HG03575 (cell line): ENCODE data around the gene ZNF503.

Source experiments
- ATAC-seq: cut with Tn5 transposase; IDR thresholded peaks from one replicate; pipeline ENCODE4 v1.9.1; 2021; ENCODE audit not compliant: unreplicated experiment, insufficient number of reproducible peaks, low FRiP score; ENCODE audit errors: extremely low read depth

ZNF503 gene

DNA sequence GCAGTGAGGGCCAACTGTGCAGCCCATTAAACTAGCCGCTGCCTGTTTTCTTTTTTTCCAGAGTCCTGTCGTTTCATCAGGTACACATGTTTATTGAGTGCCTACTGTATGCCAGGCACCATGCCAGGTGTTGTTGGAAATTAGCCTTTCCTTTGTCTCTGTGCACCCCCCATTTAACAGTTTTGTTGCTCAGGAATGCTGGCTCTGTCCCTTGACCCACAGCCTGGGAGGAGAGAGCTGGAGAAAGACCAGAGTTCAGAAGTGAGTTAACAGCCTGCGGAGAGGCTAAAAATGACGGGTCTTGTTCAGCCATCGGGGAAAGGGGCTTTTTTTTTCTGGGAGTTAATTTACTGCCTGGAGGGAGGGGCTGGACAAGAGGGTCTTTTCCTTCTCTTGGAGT lies 31.2 kb upstream of the ZNF503 start:
- ATAC-seq = no peak

DNA sequence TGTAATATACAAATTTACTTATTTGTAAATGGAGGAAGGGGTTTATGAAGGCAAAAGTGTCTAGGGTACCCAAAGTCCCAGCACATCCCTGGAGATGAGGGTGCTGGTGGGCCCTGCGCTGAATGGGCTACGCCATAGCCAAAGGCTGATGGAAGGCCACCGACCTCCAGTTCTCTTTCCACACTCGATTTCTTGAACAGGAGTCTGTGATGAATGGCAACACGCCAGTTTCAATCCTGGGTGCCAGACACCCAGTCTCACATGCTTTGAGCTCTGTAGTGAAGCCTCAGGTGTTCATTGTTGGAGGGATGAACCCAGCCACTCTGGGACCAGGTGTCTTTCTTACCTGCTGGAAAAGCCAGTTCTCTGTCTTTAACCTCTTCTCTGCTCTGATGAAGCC lies 30.6 kb upstream of the ZNF503 start:
- ATAC-seq = no peak

DNA sequence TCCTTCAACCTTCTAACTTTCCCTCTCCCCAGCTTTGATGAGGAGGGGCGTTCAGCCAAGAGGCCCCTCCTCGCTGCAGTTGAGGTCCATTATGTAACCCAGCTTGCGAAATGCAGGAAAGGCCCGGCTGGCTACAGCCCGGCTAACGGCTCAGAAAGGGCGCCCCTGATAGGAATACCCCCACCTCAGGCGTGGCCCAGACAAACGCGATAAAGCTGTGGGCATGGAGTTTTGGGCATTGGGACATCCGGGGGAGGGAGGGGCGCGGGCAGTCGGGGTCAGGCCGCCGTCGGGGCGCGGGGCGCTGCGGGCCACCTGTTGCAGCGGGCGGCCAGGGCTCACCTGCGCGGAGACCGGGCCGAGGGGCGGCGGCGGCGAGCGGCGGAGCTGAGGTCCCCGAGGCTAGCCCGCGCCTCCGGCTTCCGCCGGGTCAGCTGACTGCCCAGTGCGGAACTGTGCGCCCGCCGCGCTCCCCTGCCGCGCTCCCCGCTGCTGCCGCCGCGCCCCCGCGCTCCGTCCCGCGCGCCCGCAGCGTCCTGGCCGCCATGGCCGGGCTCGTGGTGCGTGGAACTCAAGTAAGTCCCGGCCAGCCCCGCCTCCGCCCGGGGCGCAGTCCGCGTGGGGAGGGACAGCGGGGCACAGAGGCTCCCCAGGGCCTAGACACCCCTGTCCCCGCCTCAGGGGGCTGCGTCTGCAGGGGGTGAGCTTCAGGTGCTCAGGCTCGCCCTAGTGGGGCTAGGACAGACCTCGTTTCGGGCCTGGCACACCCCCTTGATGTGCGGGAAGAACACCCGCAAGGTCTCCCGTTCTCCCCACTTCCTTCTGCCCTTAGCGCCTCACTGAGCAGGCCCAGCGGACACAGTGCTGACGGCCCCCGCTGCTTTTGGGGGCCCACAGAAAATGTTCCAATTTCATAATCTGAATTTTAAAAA lies 29.9 kb upstream of the ZNF503 start, which contains the start of gene LRMDA:
TSS of gene LRMDA (plus strand) at position 445 of the 932 bp plus-strand sequence.
- no peak for ATAC-seq

DNA sequence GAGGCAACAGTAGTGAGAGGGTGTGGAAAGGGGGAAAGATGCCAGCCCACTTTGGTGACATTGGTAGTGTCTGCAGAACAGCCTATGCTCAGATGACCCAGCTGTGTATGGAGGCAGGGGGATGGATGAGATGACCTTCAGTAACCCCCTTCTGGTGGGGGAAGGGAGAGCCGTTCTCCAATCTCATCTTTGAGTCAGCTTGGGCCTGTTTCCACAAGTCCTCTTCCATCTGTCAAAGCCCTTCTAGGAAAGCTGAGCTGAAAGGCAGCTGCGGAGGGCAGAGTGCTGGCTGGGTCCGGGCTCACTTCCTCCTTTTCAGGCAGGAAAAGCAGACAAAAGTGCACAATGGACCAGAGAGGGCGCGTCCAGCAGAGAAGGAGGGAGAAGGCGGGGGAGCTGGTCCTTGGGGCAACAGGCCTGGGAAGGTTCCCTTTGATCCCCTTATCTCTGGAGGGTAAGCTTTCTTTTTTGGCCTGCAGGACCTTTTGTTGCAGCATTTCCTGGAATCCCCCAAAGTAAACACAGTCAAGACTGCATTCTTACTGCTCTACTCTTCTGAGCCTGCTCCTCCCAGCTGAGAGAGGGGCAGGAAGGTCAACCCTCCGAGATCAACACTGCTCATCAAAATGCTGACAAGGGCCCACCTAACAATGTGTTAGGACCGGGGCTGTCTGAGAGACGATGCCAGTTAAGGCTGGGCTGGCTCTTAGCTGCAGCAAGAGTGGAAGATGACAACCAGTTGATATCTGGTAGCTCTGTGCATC lies 28.6 kb upstream of the ZNF503 start:
- ATAC-seq = no peak

DNA sequence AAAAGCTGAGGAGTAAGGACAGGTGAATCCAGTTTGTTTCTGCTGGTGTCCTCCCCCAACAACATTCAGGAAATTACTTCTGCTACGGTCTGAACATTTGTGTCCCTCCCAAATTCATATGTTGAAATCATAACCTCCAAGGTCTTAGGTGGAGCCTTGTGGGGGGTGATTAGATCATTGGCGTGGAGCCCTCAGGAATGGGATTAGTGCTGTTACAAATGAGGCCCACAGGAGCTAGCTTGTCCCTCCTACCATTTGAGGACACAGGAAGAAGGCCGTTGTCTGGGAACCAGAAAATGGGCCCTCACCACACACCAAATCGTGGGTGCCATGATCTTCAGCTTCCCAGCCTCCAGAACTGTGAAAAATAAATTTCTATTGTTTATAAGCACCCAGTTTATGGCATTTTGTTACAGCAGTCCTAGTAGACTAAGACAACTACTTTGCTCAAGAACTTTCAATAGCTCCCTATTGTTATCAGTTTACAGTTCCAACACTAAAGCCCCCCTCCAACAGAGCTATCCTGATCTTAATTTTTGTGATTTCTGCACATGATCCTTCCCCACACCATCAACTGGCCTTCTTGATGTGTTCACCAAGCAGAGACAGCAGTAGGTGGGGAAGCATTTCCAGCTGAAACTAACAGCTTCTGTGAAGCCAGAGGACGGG lies 27.7 kb upstream of the ZNF503 start:
- no peak for ATAC-seq

DNA sequence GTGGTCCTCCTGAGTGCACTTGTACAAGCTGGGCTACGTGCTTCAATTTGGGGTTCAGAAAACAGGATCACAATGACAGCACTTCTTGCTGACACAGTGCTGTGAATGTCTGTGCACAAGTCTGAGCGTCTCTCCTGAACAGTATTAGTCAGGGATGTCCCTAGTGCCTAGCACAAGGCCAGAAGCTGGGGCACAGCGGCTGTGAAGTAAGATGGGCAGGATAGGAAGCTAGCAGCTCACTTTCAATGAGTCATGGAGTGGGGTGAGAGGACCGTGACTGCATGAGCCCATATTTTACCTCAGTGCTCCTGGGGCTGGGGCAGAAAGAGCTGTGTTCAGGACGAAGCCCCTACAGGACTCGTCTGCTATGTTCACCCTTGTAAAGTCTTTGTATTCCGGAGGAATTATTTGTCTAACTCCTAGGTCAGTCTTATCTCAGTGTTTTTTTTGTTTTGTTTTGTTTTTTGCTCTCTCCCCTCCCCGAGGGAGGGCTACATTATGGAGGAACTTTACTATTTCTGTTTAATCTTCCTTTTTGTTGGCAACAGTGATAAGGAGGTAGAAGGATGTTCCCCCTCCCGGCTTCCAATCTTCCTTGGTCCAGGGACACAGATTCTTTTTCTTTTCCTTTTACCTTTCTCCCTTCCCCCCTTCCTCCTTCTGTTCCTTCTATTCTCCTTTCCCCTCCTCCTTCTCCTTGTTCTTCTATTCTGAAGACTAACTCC lies 27.0 kb upstream of the ZNF503 start:
- ATAC-seq = no peak

DNA sequence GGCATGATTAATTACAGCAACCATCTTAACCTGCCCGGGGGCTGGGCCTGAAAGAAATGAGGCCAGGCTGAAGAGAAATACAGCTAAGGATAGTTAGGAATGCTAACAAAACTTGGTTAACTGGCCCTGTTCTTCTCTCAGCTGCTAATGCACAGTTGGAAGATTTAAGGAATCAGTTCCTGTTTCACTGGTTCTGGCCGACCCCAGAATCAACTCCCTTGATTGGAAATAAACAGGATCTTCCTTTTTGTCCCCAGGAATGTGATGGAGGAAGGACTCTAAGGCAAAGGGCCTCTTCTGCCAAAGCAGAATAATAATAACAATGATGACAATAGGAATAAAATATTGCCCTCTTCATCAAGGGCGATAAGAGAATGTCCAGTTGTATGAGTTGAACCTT lies 26.4 kb upstream of the ZNF503 start:
- ATAC-seq = no peak

DNA sequence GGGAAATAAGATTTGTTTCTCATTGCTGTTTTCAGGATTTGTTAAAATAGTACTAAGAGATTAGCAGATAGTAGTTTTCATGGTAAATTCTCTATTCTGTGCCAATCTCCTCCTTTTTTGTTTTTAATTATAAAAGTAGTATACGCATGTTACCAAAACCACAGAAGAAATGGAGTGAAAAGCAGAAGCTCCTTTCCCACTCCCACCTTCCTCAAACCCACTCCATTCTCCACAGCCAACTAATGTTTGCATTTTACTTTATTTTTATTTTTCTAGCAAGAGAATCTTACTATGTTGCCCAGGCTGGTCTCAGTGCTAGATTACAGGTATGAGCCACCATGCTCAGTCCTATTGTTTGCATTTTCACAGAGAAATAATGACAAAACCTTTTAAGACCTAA lies 25.3 kb upstream of the ZNF503 start:
- no peak for ATAC-seq

DNA sequence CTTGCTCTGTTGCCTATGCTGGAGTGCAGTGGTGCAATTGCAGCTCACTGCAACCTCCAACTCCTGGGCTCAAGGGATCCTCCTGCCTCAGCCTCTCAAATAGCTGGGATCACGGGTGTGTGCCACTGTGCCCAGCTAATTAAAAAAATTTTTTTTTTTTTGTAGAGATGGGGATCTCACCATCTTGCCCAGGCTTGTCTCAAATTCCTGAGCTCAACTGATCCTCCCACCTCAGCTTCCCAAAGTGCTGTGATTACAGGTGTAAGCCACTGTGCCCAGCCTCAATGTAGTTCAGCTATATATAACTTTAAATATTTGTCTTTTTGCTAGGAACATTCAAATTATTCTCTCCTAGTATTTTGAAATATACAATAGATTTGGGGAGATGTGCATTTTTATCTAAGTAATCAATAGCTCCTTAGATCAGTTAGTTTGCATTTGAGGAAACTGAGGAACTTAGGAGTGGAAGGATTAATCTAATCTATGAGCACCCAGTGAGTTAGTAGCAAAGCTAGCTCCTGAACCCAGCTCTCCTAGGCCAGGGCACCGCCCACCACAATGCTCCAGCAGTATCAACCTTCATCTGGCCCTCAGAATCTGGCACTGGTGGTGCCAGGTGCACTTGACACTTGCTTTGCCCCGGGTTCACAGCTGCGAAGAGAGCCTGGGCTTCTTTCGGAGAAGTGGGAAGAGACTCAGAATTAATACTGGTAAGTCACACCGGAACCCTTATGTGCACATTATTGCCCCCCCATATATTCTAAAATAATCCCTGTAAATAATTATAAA lies 23.9 kb upstream of the ZNF503 start:
- ATAC-seq = no peak

DNA sequence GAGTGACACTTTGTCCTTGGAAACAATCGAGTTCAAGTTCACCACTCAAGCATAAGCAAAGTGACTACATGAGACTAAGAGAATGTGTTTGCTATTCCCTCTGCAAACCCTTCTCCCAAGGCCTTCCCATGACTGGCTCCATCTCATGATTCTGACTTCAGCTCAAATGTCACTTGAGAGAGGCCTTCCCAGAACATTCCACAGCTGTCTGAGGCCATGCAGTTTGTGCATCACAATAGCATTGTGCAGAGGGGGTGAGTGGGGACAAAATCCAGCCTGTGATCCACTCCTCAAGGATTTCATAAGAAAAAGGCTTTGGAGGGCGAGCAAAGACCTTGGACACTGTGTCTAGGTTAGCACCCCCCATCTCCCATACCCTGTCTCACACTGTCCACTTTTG lies 23.0 kb upstream of the ZNF503 start:
- ATAC-seq = no peak

DNA sequence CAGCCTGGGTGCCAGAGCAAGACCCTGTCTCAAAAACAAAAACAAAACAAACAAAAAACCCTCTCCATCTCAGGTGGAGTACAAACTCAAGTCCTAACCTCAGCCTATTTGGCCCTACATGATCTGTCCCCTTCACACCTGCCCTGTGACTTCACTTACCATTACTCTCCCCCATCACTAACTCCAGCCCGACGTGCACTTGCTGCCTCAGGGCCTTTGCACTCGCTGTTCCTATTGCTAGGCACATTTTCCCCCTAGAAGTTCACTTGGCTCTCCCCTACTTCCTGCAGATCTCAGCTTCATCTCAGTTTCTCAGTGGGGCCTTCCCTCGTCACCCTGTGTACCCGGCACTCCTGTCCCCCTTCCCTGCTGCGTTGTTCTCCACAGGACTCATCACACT lies 21.3 kb upstream of the ZNF503 start:
- no peak for ATAC-seq

DNA sequence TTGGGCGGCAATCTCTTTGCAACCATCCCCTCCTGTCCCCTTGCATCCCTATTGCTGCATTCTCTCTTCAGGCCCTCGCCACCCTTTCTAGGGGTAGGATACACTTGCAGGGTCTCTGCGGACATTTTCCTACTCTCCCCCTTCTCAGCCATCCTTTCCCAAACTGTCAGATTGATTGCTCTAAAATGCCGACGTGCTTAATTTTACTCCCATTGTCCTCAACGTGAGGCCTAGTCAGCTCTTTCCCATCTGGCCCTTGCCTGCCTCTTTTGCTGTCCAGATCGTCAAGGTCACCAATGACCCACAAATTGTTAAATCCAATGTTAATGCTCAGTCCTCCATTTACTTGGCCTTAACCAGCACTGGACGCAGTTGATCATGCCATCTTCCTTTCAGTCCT lies 17.1 kb upstream of the ZNF503 start:
- no peak for ATAC-seq

DNA sequence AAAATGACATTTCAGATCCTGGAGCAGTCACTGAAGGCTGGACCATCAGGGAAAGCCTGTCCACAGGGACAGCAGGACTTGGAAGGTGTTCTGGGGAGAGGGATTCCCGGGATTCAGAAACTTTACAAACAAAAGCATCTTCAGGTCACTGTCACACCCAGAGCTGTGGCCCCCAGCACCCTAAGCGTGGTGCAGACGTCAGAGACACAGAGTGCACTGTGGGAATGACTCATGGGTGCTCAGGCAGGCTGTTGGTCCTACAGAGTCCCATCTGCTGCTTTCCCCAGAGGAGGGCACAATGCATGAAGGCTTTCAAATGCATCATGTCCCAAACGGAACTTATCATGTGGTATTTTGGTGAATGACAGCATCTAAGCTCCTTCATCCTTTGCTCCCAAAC lies 16.7 kb upstream of the ZNF503 start:
- no peak for ATAC-seq

DNA sequence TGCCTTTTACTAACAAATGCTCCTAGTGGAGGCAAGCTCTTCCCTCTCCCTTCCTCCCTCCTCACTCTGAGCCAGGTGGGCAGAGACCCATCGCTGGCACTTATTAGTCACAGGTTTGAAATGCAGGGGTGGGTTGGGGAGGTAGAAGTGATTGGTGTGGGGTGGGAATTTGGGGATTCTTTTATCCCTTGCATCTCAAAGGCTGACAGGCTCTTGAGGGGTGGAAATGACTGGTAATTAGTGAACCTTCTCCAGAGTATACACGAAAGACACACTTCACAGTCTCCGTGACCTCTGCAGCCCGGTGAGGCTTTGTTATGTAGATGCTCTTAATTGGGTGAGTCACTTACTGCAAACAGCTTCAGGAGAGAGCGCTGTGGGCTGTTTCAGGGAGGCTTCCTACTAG lies 16.0 kb upstream of the ZNF503 start:
- ATAC-seq = no peak

DNA sequence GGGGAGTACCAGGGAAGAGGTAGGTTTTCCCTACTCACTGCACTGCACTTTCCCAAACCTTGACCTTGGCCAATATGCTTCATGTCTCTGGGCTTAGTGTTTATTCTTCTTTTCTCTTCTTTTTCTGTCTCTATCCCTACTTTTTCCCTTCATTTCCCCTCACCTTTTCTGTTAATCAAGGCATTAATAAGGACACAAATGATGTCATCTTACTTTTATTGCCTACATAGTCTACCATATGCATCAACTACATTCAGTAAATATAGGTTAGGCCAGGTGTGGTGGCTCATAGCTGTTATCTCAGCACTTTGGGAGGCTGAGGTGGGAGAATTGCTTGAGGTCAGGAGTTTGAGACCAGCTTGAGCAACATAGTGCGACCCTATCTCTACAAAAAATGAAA lies 13.0 kb upstream of the ZNF503 start:
- no peak for ATAC-seq

DNA sequence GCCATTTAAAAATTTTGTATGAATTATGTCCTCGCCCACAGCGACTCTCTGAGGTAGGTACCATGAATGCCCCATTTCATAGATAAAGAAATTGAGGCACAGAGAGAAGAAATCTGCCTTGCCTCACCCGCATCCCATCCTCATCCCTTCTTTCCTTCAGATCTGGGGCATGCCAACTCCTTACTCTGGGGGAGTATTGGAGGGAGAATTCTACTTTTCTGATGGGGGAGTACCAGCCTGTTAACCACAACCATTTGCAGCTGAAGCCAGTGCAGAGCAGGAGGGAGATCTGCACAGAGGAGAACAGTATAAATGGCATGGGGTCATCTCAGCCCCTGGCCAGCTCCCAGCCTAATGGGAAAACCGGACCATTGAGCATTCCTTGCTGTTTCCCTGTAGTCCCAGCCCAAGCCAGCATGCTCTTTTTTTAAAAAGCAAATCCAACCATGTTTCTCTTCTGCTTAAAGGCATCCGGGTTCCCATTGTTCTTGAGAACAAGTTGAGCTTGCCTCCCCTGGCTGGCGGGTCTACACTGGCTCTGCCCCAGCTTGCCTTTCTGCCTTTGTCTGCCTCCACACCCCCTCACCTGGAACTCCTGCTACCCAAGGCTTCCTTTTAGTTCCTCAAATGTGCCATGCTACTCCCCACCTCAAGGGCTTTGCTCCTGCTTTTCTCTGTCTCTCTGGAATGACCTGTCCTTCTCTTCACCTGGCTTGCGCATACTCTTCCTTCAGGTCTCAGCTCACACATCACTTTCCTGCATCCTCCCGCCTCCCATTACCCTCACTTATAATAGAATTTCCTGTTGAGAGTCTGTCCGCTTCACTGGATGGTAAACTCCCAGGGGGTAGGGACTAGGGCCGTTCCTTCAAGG lies 8.8 kb upstream of the ZNF503 start:
- ATAC-seq = no peak
